Adrenal gland (tissue), 5 donors: Measurements from ENCODE around the gene SULT1A2.

Experiments used
- CTCF ChIP-seq, 6 experiments: fragments of 450-650 bp in 4 of 6; fragments of 200-600 bp in 2 of 6; sonication (generic) in 1 of 6; IDR thresholded peaks; 1 replicate in 5 of 6; 2 replicates in 1 of 6; pipeline versions ENCODE4 v1.5.1 to v1.8.0; 2016 to 2021; ENCODE audit warnings: antibody characterized with exemption in 6 of 6, mild to moderate bottlenecking in 2 of 6, moderate library complexity in 1 of 6
- POLR2A ChIP-seq, 2 donors: fragments of 450-650 bp; IDR thresholded peaks; one replicate each; pipeline ENCODE4 v1.6.1; 2017; ENCODE audit warnings: antibody characterized with exemption in 2 of 2, mild to moderate bottlenecking in 2 of 2, moderate library complexity in 1 of 2
- donor health status: DM: no; HTN: no; CAD: no.

DNA sequence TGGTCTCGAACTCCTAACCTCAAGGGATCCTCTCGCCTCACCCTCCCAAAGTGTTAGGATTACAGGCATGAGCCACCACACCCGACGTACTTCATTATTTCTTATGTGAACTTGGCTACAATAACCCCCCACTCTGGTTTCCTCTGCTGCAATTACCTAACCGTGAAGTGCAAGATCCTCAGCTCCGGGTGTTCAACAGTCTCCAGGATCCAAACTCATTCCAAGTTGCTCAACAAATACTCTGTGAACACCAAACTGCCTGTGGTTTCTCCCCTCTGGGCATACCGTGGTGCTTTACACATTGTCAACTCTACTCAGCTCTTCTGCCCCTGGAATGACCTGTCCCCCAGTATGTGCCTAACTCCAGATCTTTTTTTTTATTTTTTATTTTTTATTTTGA is 19.8 kb upstream of the SULT1A2 start:
- TF ChIP-seq POLR2A (IDR thresholded peaks at IDR 0.05) (no peak), CTCF (IDR thresholded peaks at IDR 0.05) (no peak)
